ENCODE data around the gene MAN1C1.
"Not testable (repeated sequence)": the region's sequence is repeated elsewhere in the genome, so short reads cannot be mapped to it uniquely, and the experiment has no call there.

MAN1C1 gene

GRCh38 chr1:25683731-25684130, 67.1 kb downstream of the MAN1C1 start:
- DNase-seq, result no peak

GRCh38 chr1:25684216-25684965, 67.8 kb downstream of the MAN1C1 start:
- no peak for DNase-seq

- DNase-seq, result no peak
Observed at GRCh38 chr1:25685211-25685750, 68.7 kb downstream of the MAN1C1 start.

- DNase-seq, result no peak
Observed at GRCh38 chr1:25685938-25686665, 69.5 kb downstream of the MAN1C1 start.

- no peak for DNase-seq
Observed at GRCh38 chr1:25687221-25688017, 70.8 kb downstream of the MAN1C1 start.

GRCh38 chr1:25688390-25689119, 72.0 kb downstream of the MAN1C1 start:
- DNase-seq, result no peak

- DNase-seq, result no peak
Observed at GRCh38 chr1:25689686-25690381, 73.2 kb downstream of the MAN1C1 start.

GRCh38 chr1:25690396-25690956, 73.9 kb downstream of the MAN1C1 start:
- no peak for DNase-seq

- DNase-seq, result no peak
Observed at GRCh38 chr1:25691211-25691610, 74.6 kb downstream of the MAN1C1 start.

GRCh38 chr1:25692560-25692959, 76.0 kb downstream of the MAN1C1 start:
- DNase-seq, result no peak

- DNase-seq, result no peak
Observed at GRCh38 chr1:25694167-25695007, 77.8 kb downstream of the MAN1C1 start.

GRCh38 chr1:25695090-25695770, 78.6 kb downstream of the MAN1C1 start:
- DNase-seq, result no peak

GRCh38 chr1:25695771-25696311, 79.2 kb downstream of the MAN1C1 start:
- no peak for DNase-seq

- not testable (repeated sequence) for DNase-seq
Observed at GRCh38 chr1:25696643-25697042, 80.1 kb downstream of the MAN1C1 start.

- DNase-seq, result no peak
Observed at GRCh38 chr1:25697435-25698217, 81.0 kb downstream of the MAN1C1 start.

GRCh38 chr1:25698252-25698651, 81.7 kb downstream of the MAN1C1 start:
- DNase-seq, result no peak

GRCh38 chr1:25699059-25699458, 82.5 kb downstream of the MAN1C1 start:
- DNase-seq, result not testable (repeated sequence)

- DNase-seq, result peak; percentile 35
Observed at GRCh38 chr1:25699500-25700143, 83.0 kb downstream of the MAN1C1 start.
